ENCODE data around the gene NALCN.

Gene NALCN

DNA sequence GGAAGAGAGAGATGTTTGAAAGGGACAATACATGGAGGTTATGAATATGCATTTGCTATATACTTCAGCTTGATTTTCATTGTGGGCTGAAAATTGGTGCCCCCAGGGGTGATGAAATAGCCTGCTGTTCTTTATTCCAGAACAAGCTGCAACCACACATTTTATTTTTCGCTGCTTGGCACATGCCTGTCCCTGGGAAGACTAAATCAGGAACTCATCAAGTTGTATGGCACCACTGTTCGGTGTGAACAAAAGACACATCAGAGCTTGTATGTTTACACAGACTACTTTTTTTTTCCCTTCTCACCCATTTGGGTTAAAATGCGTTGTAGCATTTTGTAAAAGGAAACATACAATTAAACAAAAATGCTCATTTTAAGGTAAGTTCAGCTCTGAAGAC is 230.7 kb downstream of the NALCN start:
- Histone ChIP-seq H3K36me3 (ENCODE audit: control insufficient read depth in 2 of 2, insufficient read depth in 1 of 2, low read length in 2 of 2) (no peaks in the 10 kb centered on the region), H3K4me3 (ENCODE audit: low read depth, low read length) (no peak overlapping the region), H3K4me1 (ENCODE audit: control insufficient read depth, insufficient read depth, low read length) (no peaks in the 10 kb centered on the region), H3K9me3 (ENCODE audit: control insufficient read depth, insufficient read depth, low read depth, low read length) (no peaks in the 10 kb centered on the region), H3K27ac (ENCODE audit: extremely low read depth, low read depth, low read length) (no peak overlapping the region)
- ChIA-PET POLR2A (no interaction called here), CTCF (interaction anchor here (0.7 to 0.9 kb wide), 2 partner anchors 17 to 41 kb away, joined by 3 read pairs; no protein-coding TSS in a partner anchor)
- no peak for TF ChIP-seq ZNF473 (tag by site-specific recombination; IDR thresholded peaks at IDR 0.05)
- no peak for TF ChIP-seq ZNF48 (tag by site-specific recombination; IDR thresholded peaks at IDR 0.05)
- TF ChIP-seq ZNF660 (tag by site-specific recombination; IDR thresholded peaks at IDR 0.05) = no peak
- TF ChIP-seq ZBTB17 (tag by site-specific recombination; IDR thresholded peaks at IDR 0.05) = no peak
- no peak for TF ChIP-seq KLF8 (tag by site-specific recombination; IDR thresholded peaks at IDR 0.05)
- TF ChIP-seq ZBTB10 (tag by site-specific recombination; IDR thresholded peaks at IDR 0.05) = no peak
- no peak for TF ChIP-seq ZNF404 (tag by site-specific recombination; IDR thresholded peaks at IDR 0.05)
- no peak for TF ChIP-seq ZNF692 (tag by site-specific recombination; IDR thresholded peaks at IDR 0.05)
- TF ChIP-seq ZNF37A (tag by site-specific recombination; IDR thresholded peaks at IDR 0.05) = no peak
- TF ChIP-seq ZNF449 (tag by site-specific recombination; IDR thresholded peaks at IDR 0.05) = no peak
- no peak for TF ChIP-seq ZBTB1 (tag by site-specific recombination; IDR thresholded peaks at IDR 0.05)
- no peak for TF ChIP-seq OVOL3 (tag by site-specific recombination; IDR thresholded peaks at IDR 0.05)
- TF ChIP-seq ZNF830 (tag by site-specific recombination; IDR thresholded peaks at IDR 0.05; ENCODE audit: low read depth) = no peak

- no peak overlapping the region for H3K27ac ChIP-seq (ENCODE audit: extremely low read depth, low read depth, low read length)
- ChIA-PET POLR2A (no interaction called here), CTCF (no interaction called here)
- no peak overlapping the region for H3K4me3 ChIP-seq (ENCODE audit: low read depth, low read length)
- H3K9me3 ChIP-seq (ENCODE audit: control insufficient read depth, insufficient read depth, low read depth, low read length) = no peaks in the 10 kb centered on the region
- H3K36me3 ChIP-seq (ENCODE audit: control insufficient read depth in 2 of 2, insufficient read depth in 1 of 2, low read length in 2 of 2) = no peaks in the 10 kb centered on the region
- H3K4me1 ChIP-seq (ENCODE audit: control insufficient read depth, insufficient read depth, low read length) = no peaks in the 10 kb centered on the region
- no peak for TF ChIP-seq SETDB1 (IDR thresholded peaks at IDR 0.05; ENCODE audit: insufficient read length, low read length)
- TF ChIP-seq ZNF132 (tag by site-specific recombination; IDR thresholded peaks at IDR 0.05; ENCODE audit: borderline replicate concordance) = no peak
- no peak for TF ChIP-seq HOXD13 (CRISPR knock-in tag; IDR thresholded peaks at IDR 0.05; ENCODE audit: borderline replicate concordance)
- no peak for TF ChIP-seq SCRT2 (tag by site-specific recombination; IDR thresholded peaks at IDR 0.05)
- TF ChIP-seq INSM2 (tag by site-specific recombination; IDR thresholded peaks at IDR 0.05) = no peak
- no peak for TF ChIP-seq ZNF335 (tag by site-specific recombination; conservative IDR thresholded peaks at IDR 0.05)
- no peak for TF ChIP-seq KLF9 (tag by site-specific recombination; IDR thresholded peaks at IDR 0.05; ENCODE audit: low read depth)
- TF ChIP-seq ZNF311 (tag by site-specific recombination; IDR thresholded peaks at IDR 0.05; ENCODE audit: borderline replicate concordance) = no peak
- no peak for TF ChIP-seq ZNF169 (tag by site-specific recombination; IDR thresholded peaks at IDR 0.05)
- TF ChIP-seq PBX3 (CRISPR knock-in tag; IDR thresholded peaks at IDR 0.05) = no peak
- TF ChIP-seq ZSCAN5A (tag by site-specific recombination; IDR thresholded peaks at IDR 0.05) = no peak
- TF ChIP-seq MEIS1 (CRISPR knock-in tag; IDR thresholded peaks at IDR 0.05; ENCODE audit: borderline replicate concordance) = no peak
- no peak for TF ChIP-seq ZNF24 (tag by site-specific recombination; IDR thresholded peaks at IDR 0.05)
- no peak for TF ChIP-seq ZNF654 (tag by site-specific recombination; IDR thresholded peaks at IDR 0.05; ENCODE audit: low read depth)
These were observed 235.1 kb downstream of the NALCN start for GRCh38 chr13:101181076-101181685.

All from HEK293 (cell line).